HG02943 (cell line): ENCODE results near the gene KIF24.
"Not testable (repeated sequence)": the region's sequence is repeated elsewhere in the genome, so short reads cannot be mapped to it uniquely, and the experiment has no call there.

Experiments used
- ATAC-seq: cut with Tn5 transposase; IDR thresholded peaks from one replicate; pipeline ENCODE4 v1.9.1; 2021; ENCODE audit warnings: mild to moderate bottlenecking, low read depth, moderate library complexity; ENCODE audit not compliant: unreplicated experiment

Gene KIF24, protein sequence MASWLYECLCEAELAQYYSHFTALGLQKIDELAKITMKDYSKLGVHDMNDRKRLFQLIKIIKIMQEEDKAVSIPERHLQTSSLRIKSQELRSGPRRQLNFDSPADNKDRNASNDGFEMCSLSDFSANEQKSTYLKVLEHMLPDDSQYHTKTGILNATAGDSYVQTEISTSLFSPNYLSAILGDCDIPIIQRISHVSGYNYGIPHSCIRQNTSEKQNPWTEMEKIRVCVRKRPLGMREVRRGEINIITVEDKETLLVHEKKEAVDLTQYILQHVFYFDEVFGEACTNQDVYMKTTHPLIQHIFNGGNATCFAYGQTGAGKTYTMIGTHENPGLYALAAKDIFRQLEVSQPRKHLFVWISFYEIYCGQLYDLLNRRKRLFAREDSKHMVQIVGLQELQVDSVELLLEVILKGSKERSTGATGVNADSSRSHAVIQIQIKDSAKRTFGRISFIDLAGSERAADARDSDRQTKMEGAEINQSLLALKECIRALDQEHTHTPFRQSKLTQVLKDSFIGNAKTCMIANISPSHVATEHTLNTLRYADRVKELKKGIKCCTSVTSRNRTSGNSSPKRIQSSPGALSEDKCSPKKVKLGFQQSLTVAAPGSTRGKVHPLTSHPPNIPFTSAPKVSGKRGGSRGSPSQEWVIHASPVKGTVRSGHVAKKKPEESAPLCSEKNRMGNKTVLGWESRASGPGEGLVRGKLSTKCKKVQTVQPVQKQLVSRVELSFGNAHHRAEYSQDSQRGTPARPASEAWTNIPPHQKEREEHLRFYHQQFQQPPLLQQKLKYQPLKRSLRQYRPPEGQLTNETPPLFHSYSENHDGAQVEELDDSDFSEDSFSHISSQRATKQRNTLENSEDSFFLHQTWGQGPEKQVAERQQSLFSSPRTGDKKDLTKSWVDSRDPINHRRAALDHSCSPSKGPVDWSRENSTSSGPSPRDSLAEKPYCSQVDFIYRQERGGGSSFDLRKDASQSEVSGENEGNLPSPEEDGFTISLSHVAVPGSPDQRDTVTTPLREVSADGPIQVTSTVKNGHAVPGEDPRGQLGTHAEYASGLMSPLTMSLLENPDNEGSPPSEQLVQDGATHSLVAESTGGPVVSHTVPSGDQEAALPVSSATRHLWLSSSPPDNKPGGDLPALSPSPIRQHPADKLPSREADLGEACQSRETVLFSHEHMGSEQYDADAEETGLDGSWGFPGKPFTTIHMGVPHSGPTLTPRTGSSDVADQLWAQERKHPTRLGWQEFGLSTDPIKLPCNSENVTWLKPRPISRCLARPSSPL (N-terminal part only)

DNA sequence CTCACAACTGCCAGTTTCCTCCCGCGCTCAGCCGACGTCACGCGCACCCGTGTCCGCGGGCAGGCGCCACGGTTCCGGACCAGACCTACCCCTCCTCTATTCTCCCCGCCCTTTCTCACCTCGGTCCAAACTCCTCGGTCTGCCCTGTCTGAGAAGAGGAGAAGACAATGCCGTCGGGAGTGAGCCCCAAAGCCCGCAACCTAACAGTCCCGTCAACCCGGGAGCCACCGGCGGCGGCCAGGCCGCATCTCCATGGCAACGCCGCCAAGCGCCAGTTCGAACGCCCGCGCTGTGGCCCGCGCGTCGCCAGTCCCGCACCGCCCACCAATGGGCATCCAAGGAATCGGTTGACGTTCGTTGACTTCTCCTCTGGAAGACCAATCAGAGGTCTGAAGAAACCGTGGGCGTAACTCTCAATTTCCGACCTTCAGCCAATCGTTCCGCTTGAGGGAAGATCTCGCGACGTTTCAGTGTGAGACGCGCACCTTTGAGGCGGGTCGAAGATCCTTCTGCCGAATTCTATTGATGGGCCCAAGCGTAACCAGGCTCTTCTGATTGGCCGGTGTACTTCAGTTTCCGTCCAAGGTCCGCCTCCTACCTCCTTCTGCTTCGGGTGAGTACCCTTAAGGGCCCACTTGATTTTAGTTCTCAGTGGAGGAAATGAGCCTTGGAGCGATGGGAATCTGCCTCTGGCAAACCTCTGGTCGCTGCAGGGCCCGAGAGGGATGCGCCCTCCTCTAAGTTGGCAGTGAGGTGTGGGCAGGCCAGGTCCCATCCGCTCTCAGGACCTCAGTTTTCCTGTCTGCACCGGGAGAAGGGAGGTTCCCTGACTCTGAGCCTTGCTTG, at the start of gene KIF24, which contains the start of gene NUDT2:
Gene KIF24, minus strand, starts transcription at position 282 of the 846 bp plus-strand sequence. CDS start 17,922 bp downstream, outside the sequence.
Gene NUDT2, plus strand, starts transcription at position 583 of the 846 bp plus-strand sequence. CDS start 9,471 bp downstream, outside the sequence.
- peak; percentile 96 for ATAC-seq

DNA sequence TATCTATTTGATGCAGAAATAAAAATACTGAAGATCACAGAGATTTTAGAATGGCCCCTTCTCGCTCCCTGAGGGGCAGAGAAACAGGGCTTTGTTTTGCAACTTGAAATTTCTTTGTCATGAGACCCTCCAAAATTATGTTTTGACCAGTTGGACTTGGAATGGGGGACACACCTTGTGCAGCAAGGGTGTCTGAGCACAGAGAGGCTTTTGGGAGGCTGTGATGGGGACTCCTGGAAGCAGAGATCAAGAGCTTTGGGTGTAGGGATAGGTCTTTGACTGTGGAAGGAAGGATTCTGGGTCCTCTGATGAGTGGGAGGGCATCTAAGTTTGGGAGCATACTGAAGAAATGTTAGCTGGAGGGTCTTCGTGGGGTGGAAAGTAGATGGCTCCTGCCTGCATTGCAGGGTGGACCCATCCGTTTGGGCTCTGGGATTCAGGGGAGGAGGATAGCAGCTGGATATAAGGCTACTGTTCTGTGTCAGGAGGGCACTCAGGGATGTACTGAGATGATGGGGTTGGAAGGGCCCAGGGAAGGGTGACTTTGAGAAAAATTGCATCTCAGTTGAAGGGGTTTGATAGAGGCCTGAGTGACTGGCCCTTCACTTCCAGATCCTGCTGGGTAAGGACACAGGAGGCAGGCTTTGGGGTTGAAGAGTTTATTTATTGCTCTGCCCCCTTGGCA, 49.5 kb upstream of the KIF24 start:
- no peak for ATAC-seq

DNA sequence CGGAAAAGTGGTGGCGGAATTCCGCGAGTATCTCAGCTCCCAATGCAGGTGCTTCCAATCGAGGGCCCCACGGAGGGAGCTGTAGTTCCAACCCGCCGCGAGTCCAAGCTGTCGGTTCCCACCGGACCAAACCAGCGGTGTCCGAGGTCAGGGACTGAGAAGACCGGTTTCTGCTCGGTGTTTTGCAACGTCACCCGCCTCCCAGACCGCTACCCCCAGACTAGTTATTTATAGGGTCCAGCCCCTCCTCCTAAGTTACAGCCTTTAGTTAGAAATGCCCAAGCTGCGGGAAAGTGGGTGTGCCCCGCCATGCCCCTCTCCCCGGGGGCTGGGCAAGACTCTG, 48.3 kb upstream of the KIF24 start:
- ATAC-seq, result no peak

DNA sequence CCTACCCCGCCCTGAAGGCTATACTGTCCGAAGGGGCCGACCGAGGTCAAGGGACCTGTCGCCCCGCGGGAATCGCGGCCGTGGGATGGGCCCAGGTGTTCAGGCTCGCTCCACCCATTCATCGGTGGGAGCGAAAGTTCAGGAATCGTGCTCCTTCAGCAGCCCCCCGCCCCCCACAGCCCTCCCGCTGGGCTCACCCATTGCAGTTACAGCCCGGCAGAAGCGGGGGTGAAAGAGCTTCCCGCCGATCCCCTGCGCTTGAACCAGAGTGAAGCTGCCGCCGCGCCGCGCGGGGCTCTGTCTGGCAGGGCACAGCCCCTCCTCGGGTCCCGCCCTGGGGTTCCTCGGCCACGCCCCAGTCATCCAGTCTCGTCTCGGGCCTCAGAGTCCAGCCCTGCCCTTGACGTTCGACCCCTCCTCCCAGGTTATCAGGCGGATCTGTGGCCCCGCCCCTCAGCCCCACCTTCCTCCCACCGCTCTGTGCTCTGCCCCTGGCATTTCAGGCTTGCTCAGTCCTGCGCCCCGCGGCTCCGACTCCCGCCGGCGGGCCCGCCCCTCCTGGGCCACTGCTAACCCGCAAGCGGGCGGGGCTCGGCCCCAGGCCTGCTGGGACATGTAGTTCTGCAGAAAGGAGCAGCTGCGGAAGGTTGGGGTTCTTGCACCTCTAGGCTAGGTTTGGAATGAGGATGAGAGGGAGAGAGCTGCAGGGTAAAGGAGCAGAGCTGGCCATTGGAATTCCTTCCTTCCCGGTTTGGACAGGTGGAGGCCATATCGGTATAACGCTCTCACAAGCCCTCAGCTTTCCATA, 47.7 kb upstream of the KIF24 start, which contains the start of gene MYORG:
Gene MYORG, minus strand, starts transcription at position 303 of the 808 bp plus-strand sequence. CDS start 3,955 bp downstream, outside the sequence.
- peak; percentile 76 for ATAC-seq

DNA sequence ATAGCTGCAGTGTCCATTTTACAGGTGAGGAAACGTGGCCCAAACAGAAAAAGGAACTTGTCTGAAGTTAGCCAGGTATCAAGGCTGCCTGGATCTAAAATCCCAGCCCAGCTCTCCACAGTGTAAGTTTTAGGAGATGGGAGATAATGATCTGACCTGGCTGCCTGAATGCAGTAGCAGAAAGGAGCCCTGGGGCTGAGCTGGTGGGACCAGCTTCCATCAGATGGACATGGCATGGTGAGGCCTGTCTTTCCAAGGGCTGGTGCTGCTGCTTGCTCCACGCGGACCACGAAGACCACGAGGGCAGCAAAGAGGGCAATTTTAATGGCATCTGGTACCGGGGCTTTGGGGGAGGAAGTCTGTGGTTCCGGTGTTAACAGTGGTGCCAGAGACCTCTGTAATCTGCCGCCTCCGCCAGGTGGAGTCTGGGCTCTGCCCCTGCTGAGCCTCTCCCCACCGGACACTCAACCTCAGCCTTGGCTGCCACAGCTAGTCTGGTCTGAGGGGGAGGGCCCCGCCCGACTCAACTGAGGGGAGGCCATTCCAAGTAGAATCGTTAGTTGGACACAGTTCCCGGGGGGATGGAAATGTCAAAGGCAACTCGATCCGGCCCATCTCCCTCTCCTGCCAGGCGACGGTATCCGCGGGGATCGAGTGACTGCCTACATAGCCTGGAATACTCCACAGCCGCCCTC, 47.0 kb upstream of the KIF24 start:
- no peak for ATAC-seq

DNA sequence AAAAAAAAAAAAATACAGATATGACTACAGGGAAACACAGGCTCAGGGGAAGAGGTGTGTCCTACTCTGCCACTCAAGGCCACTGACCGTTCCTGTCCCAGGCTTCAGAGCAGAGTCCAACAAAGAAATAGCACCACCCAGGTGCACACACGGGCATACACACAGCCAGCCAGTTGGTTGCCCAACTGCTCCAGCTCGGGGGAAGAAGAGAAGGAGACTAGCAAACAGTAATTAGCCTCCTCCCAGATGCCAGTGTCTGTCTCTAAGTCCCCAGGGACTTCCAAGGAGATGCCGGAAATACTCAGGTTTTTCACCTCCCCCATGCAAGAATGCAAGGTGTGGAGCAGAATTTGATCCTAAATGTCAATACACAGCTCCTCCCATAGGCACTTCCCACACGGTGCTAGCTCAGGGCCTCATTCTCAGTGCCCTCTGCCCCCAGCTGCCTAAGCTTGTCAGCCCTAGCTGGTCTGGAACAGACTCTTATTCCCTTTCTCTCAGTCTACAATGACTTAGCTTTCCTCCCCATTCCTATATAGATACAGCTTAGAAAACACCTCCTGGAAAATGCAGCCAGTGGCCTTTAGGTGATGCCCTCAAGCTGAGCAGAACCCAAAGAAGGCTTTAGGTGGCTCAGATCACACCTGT, 46.0 kb upstream of the KIF24 start:
- no peak for ATAC-seq

DNA sequence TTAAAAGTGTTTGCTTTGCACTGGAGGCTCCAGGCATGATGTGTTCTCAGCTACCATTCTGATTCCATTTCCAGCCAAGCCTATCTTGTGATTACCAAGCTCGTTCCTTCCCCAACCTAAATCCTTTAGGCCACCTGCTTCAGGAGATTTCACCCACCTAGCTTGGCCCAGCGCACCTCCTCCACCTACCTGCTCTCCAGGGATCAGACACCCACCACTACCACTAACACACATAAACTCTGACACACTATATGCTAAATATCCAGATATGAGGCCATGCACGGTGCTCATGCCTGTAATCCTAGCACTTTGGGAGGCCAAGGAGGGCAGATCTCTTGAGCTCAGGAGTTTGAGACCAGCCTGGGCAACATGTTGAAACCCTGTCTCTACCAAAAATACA, 45.3 kb upstream of the KIF24 start:
- ATAC-seq, result no peak

DNA sequence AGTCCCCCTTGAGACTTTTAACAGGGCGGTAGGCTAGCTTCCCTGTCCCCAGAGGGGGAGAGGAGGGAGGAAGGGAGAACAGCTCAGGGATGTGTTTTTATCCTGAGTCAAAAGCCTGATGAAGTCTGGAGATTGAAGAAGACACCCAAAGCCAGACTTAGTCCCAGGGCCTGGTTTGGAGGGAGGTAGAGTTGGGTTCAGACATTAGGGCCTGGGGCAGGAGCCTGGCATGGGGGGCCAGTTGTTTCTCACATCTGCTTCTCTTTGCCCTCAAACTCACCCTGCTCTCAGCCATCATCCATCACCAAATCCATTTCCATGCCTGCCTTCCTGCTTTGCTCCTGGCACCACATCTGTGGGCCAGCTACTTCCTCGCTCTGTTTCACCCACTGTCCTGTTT, 44.7 kb upstream of the KIF24 start:
- no peak for ATAC-seq

DNA sequence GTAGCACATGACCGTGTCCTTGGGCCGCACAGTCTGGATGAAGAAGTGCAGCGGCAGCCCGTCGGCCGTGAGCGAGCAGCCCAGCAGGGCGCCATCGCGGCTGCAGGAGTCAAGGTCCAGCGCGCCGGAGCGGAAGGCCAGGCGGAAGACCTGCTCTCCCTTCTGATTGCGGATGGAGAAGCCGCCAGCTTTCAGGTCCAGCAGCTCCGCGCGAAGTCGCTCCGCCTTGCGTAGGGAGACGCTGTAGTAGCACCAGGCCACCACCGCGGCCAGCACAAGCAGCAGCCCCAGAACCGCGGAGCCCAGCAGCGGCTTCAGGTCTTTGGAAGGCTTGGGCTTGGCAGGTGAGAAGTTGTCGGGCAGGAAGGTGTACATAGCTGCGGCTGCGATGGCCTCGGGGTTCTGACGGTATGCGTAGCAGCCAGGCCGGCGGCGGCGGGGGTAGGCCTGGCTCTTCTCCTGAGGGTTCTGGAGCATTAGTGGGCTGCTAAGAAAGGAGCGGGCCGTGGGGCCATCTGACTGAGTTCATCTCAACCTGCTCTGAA, 43.5 kb upstream of the KIF24 start:
- ATAC-seq, result no peak

DNA sequence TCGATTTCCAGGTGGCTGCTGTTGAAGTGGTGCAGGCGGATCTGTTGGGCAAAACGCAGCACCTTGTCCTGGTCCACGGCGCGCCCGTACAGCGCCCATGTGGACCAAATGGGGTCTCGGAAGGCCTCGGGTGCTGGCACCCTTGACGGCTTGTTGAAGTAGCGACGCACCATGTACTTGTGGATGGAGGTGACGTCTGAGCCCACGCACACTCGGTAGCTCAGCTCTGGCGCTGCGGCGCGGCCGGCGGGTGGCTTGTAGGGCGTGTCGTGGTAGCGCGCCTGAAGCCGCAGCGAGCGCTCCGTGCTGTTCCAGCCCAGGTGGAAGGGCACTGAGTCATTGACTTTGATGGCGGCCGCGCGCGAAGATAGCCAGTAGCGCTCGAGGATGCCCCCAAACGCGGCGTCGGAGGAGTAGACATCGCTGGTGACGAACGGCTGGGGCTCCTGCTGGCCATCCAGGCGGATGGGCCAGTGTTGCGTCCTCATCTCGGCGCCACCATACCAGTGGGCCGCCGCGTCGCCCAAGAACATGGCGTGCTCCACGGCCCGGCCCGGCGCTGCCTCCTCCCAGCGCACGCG, 42.9 kb upstream of the KIF24 start:
- ATAC-seq, result no peak

DNA sequence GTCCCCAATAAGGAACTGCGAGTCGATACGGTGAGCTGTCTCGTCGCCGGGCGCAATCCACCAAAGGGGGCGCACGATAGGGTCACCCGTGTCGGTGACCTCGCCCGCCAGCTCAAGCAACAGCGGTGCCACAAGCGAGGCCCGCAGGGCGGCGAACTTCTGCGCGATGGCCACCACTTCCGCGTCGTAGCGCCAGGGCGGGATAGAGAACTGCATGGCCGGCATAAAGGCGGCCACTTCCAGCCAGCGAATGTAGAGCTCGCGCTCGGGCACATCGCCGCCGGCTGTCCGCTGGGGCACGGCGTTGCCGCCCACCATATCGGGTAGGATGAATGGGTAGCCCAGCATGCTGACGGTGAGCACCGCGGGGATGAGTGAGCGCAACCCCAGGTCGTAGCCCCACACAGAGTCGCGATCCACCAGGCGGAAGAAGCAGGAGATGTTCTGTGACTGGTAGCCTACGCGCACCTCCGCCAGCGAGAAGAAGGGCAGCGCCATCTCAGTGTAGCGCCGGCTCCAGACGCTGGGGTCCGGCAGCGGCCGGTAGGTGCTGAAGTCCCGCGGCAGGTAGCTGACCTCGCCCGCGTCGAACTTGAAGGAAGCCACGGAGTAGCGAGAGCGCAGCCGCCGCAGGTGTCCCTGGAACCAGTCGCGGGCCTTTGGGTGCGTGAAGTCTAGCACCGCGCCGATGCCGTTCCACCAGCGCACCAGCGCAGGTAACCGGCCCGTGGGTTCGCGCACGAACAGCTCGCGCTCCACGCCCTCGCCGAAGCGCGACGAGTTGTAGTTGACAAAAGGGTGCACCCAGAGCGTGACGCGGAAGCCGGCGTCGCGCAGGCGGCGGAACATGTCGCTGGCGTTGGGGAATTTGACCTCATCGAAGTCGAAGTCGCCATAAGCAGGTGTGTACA, 42.2 kb upstream of the KIF24 start:
- no peak for ATAC-seq

DNA sequence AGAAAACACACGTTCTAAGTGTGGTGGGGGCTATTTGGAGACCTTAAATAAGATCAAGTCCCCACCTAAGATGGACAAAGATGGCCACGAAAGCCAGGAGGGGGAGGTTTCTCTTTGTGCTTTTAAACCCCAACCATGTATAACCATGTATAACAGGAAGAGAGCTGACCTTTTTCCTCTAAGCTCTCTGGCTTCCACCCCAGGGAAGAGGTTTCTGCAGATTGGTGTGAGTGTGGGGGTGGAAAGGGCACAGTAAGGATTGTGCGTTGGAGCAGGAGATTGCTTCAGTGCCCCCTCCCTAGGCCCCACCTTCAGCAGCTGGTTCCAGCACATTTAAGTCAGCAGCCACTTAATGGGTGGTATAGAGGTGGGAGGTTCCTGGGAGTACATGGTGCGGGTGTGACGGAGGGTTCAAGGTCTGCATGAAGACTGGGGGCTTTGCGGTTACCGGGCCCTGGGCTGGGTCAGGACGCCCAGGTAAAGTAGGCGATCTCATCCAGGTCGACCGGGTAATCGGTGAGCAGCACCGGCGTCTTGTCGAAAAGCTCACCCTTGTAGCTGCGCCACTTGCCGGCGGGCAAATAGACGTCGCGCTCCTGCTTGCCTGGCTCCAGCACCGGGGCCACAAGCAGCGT, 41.4 kb upstream of the KIF24 start:
- ATAC-seq, result no peak

DNA sequence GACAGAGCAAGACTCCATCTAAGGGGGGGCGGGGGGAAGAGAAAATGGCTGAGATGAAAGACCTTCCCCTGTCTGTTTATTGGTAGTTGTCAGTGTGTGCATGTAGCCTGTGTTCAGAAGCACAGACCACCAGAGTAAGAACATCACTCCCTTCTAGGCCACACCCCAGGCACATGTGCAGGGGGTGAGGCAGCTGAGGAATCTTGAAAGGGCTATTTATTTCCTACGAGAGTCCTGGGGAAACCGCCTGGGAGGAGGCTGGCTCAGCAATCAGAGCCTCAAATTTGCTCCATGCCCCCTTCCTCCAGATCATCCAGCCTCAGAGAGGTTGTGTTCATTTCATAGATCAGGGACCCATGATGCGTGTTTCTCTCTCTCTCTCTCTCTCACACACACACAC, 40.6 kb upstream of the KIF24 start:
- ATAC-seq, result no peak

DNA sequence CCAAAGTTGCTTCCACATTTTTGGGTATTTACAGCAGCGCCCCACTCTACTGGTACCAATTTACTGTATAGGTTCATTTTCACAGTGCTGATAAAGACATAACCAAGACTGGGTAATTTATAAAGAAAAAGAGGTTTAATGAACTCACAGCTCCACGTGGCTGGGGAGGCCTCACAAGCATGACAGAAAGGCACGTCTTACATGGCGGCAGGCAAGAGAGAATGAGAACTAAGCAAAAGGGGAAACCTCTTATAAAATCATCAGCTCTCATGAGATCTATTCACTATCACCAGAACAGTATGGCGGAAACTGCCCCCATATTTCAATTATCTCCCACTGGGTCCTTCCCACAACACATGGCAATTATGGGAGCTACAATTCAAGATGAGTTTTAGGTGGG, 39.7 kb upstream of the KIF24 start:
- ATAC-seq, result not testable (repeated sequence)
